Activated CD4-positive, alpha-beta T cell treated with anti-CD3 and anti-CD28 coated beads, Interleukin-2, amount 50 U/mL, for 24 hours (primary cell): ENCODE results near the gene AGAP1.

Experiments
- DNase-seq, 2 donors: peaks; one replicate each; pipeline ENCODE4 v3.0.0-alpha.2; 2020; ENCODE audit warnings: low read depth in 1 of 2, low spot score in 1 of 2

AGAP1 gene

GRCh38 chr2:235566415-235566814, 72.6 kb downstream of the AGAP1 start:
- no peak for DNase-seq

GRCh38 chr2:235566931-235567495, 73.2 kb downstream of the AGAP1 start:
- no peak for DNase-seq

DNA sequence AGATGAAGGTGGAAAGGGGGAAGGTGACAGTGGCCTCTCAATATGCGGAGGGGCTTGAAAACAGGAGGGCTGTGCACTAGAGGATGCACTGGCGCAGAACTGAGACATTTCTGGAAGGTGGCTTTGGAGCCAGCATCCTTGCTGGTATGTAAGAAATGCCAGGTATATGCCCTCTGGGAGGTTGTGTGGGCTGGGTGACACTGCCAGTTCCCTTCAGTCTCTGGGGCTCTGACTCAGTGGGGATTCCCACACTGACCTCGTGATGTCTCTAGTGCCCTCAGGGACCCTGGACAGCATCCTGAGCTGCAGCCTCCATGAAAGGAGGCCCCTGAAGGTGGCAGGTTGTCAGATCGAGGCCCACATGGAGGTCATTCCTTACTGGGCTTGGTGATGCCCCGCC, 74.0 kb downstream of the AGAP1 start:
- no peak for DNase-seq

- DNase-seq = no peak
Measured at GRCh38 chr2:235568431-235568830, 74.6 kb downstream of the AGAP1 start.

DNA sequence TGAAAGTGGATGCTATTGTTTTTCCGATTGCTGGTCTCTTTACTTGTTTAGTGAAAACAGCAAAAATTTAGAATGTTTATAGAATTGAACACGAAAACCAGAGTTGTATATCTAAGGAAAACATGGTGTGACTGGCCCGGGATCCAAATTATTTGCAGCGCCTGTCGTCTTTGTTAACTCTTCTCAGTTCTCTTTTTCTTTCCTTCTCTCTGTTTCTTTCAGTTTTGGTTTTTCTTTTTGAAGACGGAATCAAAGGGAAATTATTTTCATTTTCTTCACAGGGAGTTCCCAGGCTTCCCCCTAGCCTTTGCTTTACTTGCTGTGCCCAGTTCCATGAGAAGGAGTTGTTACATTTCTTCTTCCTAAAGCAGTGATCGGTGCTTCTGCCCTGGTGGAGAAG, 76.0 kb downstream of the AGAP1 start:
- DNase-seq = no peak

DNA sequence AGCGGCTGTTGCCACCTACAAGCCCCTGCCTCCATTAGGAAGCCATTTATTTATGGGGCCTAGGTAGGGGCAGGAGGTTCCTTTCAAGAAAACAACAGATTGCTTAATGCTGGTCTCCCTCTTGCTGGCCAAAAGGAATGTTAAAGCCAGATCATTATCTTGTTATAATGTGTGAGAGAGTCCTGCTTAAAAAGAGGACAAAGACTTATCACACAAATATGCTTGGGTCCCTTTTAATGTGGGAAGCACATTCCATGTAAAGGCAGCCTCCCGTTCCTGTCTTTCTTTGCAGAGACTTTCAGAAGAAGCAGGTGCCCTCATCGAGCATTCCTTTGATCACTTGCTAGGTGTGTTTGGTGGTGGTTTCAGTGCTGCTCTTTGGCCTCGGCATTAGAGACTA, 76.4 kb downstream of the AGAP1 start:
- DNase-seq = no peak

DNA sequence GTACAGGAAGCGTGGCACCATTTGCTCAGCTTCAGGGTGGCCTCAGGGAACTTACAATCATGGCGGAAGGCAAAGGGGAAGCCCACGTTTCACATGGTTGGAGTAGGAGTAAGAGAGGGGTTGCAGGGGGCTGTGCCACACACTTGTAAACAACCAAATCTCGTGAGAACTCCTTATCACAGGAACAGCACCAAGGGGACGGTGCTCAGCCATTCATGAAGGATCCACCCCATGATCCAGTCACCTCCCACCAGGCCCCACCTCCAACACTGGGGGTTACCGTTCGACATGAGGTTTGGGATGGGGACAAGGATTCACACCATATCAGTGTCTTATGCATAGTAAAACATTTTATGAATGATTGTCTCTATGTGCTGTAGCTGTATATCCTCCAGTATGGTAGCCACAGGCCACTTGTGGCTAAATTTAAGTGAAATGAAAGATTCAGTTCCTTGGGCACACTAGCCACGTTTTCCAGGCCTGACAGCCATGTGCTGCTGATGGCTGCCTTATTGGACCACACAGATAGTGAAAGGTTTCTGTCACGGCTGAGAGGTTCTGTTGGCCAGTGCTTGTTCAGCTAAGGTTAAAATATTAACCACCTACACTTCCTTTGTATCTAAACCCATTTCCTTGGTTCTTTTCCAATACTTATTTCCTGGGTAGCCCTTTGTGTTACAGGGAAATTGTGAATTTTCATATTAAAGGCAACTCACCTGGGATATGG, 77.3 kb downstream of the AGAP1 start:
- DNase-seq = no peak

GRCh38 chr2:235572592-235572991, 78.7 kb downstream of the AGAP1 start:
- no peak for DNase-seq

GRCh38 chr2:235573331-235574221, 79.7 kb downstream of the AGAP1 start:
- no peak for DNase-seq

GRCh38 chr2:235575431-235575830, 81.6 kb downstream of the AGAP1 start:
- no peak for DNase-seq

DNA sequence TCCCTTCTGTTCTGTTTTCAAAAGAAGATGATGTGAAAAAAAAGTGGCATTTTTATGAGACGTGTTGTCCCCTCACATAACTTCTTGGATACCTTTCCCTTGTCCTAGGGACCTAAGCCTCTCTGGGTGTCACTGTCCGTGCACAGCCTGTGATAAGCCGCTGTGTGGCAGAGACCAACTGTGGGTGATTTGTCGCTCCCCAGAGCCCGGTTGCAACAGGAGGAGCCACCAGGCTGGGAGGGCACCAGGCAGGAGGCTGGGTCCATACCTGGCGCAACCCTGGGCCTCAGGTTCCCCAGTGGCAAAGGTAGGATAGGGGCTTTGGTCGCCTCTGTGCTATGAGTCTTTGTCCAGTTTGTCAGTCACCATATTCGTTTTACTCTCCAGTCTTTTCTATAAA, 82.1 kb downstream of the AGAP1 start:
- no peak for DNase-seq

- DNase-seq = no peak
Measured at GRCh38 chr2:235576337-235576910, 82.6 kb downstream of the AGAP1 start.

- DNase-seq = no peak
Measured at GRCh38 chr2:235577404-235578330, 83.8 kb downstream of the AGAP1 start.

DNA sequence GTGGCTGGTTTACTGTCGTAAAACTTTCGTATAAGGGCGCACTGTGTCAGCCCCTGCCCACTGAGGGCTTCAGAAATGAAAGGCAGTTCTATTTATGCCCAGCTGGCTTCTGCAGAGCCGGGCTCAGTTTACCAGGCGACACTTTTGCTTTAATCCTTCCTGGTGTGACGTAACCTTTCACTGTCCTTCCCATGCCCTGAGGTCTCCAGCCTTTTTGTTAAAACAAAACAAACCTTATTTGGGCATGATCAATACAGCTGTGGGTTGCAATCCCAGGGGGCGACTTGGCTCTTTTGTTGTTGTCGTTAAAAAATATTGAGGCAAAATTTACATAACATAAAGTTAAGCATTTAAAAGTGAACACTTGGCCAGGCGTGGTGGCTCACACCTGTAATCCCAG, 85.3 kb downstream of the AGAP1 start:
- no peak for DNase-seq

DNA sequence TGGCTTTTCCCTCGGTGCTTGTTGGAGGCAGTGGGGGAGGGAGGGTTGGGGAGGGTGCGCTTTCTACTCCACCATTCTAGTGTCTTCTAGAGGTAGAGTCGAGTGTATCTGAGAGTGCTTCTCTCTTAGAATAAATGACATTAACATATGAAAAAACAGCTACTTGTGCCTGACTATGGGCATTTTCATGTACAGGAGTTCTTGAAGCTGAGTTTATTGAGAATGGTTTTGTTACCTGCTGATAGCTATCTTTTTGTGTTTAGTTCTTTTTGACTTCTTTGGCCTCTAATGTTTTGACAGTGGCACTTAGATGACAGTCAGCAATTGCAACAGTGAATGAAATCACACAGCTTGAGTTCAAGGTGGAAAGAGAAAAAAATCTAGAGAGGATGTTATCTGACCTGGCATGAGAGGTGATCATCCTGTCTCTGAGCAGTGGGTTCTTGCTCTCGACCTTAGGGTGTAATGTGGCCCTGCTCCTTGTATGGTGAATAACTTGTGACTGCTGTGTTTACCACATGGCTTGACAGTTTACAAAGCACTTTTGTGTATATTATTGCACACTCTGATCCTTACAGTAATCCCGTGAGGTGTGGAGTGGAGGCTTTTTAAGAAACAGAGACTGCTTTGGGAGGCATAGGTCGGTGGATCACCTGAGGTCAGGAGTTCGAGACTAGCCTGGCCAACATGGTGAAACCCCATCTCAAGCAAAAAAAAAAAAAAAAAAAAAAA, 86.7 kb downstream of the AGAP1 start:
- no peak for DNase-seq

GRCh38 chr2:235582081-235582686, 88.3 kb downstream of the AGAP1 start:
- no peak for DNase-seq

DNA sequence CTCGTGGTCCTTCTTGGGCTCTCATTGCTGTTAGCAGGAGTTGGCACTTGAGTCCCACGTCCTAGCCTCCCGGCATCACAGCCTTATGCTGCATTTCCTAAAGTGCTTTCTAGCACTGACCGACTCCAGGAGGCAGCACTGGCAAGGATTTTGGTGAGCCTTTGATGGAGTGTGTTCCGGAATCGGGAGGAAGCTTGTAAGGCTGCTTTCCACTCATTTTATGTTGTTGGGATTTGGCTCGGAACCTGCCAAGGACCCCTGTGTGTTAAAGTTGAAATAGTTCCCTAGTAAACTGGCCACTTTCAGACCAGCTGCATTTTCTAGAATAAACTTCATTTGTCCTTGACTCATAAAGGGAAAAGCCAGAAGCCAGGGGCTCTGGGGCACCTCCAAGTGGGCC, 88.9 kb downstream of the AGAP1 start:
- no peak for DNase-seq

DNA sequence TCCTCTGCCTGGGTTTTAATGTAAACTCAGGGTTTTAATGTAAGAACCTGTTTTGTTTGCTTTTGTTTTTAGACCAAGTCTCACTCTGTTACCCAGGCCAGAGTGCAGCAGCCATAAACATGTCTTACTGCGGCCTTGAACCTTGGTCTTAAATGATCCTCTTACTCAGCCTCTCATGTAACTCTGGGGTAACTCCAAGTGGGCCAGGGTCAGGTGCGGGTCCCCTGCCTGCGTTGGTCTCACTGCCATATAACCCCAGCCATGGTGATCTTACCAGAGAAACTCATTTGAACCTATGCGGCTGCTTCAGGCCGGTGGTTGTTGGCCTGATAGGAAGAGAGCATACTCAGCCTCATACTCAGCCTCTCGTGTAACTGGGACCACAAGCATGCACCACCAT, 89.3 kb downstream of the AGAP1 start:
- no peak for DNase-seq

- DNase-seq = no peak
Measured at GRCh38 chr2:235583925-235584637, 90.2 kb downstream of the AGAP1 start.
